GM10266 (cell line): ENCODE data around the gene TMEM169.

Source experiments
- DNase-seq: peaks from one replicate; pipeline ENCODE4 v3.0.0; 2012; ENCODE audit errors: extremely low spot score
- TF ChIP-seq, protein P1 (sequence below): IDR thresholded peaks from 2 replicates; pipeline ENCODE4 v1.5.1; 2012; ENCODE audit warnings: mild to moderate bottlenecking, low read depth; ENCODE audit not compliant: control insufficient read depth, insufficient read depth; ENCODE audit errors: missing control alignments

TMEM169 gene

DNA sequence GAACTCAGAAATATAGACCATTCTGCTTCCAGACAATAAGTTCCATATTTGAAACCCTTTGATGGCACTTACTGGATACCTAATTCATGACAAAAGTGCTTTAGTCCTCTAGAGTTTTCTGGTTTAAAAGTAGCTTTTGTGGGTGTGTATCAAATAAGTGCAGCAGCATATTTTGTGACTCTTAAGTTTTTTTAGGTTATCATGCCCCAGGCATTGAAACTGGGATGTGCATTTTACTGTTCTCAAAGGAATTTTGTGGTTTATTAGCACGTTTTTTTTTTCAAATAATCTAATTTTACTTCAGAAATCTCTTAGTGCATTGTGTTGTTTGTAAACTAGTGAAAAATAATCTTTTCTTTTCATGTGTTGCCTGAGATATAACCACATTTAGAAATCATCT, 28.9 kb downstream of the TMEM169 start:
- TF ChIP-seq, protein P1, sequence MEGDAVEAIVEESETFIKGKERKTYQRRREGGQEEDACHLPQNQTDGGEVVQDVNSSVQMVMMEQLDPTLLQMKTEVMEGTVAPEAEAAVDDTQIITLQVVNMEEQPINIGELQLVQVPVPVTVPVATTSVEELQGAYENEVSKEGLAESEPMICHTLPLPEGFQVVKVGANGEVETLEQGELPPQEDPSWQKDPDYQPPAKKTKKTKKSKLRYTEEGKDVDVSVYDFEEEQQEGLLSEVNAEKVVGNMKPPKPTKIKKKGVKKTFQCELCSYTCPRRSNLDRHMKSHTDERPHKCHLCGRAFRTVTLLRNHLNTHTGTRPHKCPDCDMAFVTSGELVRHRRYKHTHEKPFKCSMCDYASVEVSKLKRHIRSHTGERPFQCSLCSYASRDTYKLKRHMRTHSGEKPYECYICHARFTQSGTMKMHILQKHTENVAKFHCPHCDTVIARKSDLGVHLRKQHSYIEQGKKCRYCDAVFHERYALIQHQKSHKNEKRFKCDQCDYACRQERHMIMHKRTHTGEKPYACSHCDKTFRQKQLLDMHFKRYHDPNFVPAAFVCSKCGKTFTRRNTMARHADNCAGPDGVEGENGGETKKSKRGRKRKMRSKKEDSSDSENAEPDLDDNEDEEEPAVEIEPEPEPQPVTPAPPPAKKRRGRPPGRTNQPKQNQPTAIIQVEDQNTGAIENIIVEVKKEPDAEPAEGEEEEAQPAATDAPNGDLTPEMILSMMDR: no peak
- no peak for DNase-seq

DNA sequence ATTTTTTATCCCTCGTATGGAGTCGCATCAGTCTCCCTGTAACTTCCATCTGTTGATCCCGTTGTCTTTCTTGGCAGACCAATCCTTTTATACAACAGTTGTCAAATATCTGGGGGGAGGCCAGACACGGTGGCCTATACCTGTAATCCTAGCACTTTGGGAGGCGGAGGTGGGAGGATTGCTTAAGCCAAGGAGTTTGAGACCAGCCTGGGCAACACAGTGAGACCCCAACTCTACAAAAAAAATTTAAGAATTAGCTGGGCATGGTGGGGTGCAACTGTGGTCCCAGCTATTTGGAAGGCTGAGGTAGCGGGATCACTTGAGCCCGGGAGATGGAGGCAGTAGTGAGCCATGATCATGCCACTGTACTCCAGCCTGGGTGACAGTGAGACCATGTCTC, 29.4 kb downstream of the TMEM169 start:
- DNase-seq: no peak
- TF ChIP-seq, protein P1: no peak

DNA sequence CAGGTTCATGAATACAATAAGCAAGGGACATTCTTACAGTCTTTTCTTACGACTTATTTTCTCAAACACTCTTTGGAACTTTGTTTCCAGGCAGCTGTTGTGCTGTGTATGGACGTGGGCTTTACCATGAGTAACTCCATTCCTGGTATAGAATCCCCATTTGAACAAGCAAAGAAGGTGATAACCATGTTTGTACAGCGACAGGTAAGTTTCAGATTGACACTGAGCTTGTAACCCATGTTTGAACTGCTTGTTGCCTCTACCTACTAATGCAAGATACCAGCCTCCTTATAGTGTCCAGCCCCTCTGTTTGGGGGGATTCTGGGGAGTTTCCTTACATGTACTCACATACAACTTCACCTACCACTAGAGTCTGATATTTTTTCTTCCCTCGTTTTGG, 31.2 kb downstream of the TMEM169 start:
- TF ChIP-seq, protein P1: no peak
- DNase-seq: no peak

DNA sequence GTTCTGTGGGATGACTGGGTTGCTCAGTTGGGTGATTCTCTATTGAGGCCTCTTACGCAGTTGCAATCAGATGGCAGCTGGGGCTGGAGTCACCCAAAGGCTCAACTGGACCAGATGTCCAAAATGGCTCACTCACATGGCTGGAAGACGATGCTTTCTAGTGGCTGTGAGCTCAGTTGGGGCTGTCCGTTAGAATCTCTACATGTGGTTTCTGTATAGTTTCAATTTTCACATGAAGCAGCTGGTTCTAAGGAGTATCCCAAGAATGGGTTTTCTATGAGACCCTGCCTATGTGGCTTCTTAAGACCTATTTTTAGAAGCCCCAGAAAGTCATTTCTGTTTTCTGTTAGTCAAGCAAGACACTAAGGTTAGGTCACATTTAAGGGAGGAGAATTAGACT, 31.9 kb downstream of the TMEM169 start:
- TF ChIP-seq, protein P1: no peak
- peak; percentile 46 for DNase-seq

DNA sequence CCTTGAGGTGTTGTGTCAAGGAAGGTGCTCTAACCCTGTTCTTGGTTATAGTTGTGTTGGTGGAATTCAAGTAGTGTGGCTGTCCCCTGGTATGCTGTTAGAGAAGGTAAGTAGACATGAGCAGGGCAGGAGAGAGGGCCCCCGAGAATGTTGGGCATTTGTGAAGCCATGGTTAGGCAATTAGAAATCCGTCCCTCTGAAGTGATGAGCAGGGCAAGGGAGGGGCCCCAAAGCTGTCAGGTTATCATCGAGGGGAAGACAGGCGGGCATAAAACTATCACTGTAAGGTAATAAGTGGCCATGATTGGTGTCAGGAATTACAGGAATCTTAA, 32.6 kb downstream of the TMEM169 start:
- no peak for DNase-seq
- TF ChIP-seq, protein P1: no peak

DNA sequence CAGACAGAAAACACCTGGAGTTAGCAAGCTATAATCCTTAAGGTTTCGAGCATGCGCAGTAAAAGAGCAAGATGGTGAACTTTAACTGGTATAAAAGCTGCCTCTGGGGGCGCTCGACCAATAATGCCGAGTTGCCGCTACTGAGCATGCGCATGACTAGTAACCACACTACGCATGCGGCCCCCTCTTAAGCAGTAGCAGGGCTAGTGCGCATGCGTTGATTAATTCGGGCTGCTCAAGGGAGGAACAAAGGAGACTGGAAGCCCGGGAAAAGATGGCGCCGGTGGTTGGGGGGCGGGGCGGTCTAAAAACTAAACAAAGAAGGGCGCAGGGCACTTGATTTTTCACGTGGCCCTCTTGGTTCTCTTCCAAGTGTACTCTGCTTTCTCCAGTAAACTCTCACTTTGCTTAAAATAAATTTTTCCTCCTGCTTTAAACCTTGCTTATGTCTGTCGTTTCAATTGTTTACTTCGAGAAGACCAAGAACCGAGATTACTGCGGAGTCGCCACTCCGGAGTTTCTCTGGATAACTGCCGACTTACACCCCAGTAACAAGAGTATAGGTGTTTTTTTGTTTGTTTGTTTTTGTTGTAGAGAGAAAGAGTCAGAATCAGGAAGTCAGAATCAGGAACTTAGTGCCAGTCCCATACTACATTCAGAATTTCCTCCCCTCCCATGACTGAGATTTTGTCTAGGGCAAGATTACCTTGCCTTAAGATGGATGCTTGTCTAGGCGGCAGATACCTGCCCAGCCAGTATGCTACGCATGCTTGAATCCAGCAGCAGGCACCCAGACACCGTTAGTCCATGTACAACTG, 33.2 kb downstream of the TMEM169 start:
- TF ChIP-seq, protein P1: peak; percentile 80

DNA sequence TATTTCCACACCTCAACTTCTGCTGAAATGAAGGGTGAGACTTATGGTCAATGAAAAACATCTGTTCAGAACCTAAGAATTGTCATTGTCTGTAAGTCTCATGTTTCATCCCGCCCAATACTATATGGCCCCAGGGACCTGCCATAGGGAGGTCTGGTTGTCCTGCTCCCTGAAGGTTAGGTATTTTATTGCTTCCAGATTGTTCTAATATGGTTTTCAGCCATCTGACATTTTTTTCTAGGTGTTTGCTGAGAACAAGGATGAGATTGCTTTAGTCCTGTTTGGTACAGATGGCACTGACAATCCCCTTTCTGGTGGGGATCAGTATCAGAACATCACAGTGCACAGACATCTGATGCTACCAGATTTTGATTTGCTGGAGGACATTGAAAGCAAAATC, 34.7 kb downstream of the TMEM169 start:
- DNase-seq: no peak
- TF ChIP-seq, protein P1: no peak

More for the DNA sequence above, 33.2 kb downstream of the TMEM169 start:
- DNase-seq: peak; percentile 91
